ENCODE measurements around the gene RAC3. TPM values are rescaled to one million over a fixed set of nuclear protein-coding genes. Genes with fewer than 3 reads are reported as not detected.
A peak's percentile ranks its signal among the peaks of the same experiment; 100 is the strongest.

RAC3 gene
- total and polyA plus RNA-seq, 9 of the 15 experiments (the other 6 are each of a cell fraction or from before 2014, with no cell fraction given): 0.23 to 292 (median 118) TPM

- TF ChIP-seq MYC (IDR thresholded peaks at IDR 0.05; ENCODE audit: low read depth, low read length): peak; percentile 82
- no peak for TF ChIP-seq MYC (CRISPR knock-in tag; IDR thresholded peaks at IDR 0.05; ENCODE audit: borderline replicate concordance, low read depth)
- TF ChIP-seq, protein P1, sequence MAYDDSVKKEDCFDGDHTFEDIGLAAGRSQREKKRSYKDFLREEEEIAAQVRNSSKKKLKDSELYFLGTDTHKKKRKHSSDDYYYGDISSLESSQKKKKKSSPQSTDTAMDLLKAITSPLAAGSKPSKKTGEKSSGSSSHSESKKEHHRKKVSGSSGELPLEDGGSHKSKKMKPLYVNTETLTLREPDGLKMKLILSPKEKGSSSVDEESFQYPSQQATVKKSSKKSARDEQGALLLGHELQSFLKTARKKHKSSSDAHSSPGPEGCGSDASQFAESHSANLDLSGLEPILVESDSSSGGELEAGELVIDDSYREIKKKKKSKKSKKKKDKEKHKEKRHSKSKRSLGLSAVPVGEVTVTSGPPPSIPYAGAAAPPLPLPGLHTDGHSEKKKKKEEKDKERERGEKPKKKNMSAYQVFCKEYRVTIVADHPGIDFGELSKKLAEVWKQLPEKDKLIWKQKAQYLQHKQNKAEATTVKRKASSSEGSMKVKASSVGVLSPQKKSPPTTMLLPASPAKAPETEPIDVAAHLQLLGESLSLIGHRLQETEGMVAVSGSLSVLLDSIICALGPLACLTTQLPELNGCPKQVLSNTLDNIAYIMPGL (CRISPR knock-in tag; IDR thresholded peaks at IDR 0.05): 0 out of 2 replicates have a peak, but pooled peaks have one; percentile 23
- 0 out of 2 replicates have a peak, but pooled peaks have one; percentile 79 for TF ChIP-seq GABPA (tag; conservative IDR thresholded peaks at IDR 0.05; ENCODE audit: low read depth)
- TF ChIP-seq ZFX (CRISPR knock-in tag; IDR thresholded peaks at IDR 0.05): peak; percentile 56
- TF ChIP-seq NR1H2 (CRISPR knock-in tag; IDR thresholded peaks at IDR 0.05): no peak
- 0 out of 2 replicates have a peak, but pooled peaks have one; percentile 23 for TF ChIP-seq ZC3H4 (CRISPR knock-in tag; IDR thresholded peaks at IDR 0.05; ENCODE audit: borderline replicate concordance)
- TF ChIP-seq CTCFL (IDR thresholded peaks at IDR 0.05; ENCODE audit: borderline replicate concordance, insufficient read depth, low read depth, low read length, poor library complexity, severe bottlenecking): peak; percentile 27
- TF ChIP-seq SNAPC5 (CRISPR knock-in tag; IDR thresholded peaks at IDR 0.05): no peak
- TF ChIP-seq POLR2G (IDR thresholded peaks at IDR 0.05; ENCODE audit: low read depth, low read length): peak; percentile 81; the same call in 1 of the 2 replicates
- no peak for TF ChIP-seq ERF (CRISPR knock-in tag; IDR thresholded peaks at IDR 0.05)
- no peak for TF ChIP-seq NR2C2 (CRISPR knock-in tag; IDR thresholded peaks at IDR 0.05)
- TF ChIP-seq NR2C2 (tag; IDR thresholded peaks at IDR 0.05): 0 out of 2 replicates have a peak, but pooled peaks have one; percentile 96
- no peak for TF ChIP-seq SMAD1 (IDR thresholded peaks at IDR 0.05; ENCODE audit: low read depth, low read length, partially characterized antibody)
These were observed 33.7 kb downstream of the RAC3 start (continued) for GRCh38 chr17:82065193-82065637.

All from K562 (cell line).